ENCODE results near the gene LEPR.

Gene LEPR

DNA sequence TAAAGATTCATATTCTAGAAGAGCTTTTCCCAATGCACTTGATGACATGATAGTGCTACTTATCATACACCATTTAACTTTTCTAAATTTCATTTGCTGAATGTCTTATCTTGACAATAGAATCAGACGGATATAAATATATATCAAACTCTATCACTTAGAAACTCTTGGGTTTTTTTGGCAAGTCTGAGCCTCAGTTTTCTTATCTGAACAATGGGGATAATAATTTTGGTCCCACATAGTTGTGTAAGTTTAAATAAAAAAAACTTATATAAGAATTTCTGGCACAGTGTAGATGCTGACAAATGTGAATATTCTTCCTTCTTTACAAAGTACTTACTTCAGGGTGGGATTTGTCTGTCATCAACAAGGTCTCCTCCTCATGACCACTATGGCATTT lies 21.5 kb upstream of the LEPR start:
- no peak for TF ChIP-seq CTCF (conservative IDR thresholded peaks at IDR 0.05; ENCODE audit: low read depth, low read length)
- DNase-seq (ENCODE audit: low read depth): no peak
- H3K4me3 ChIP-seq (ENCODE audit: low read length): no peak overlapping the region

DNA sequence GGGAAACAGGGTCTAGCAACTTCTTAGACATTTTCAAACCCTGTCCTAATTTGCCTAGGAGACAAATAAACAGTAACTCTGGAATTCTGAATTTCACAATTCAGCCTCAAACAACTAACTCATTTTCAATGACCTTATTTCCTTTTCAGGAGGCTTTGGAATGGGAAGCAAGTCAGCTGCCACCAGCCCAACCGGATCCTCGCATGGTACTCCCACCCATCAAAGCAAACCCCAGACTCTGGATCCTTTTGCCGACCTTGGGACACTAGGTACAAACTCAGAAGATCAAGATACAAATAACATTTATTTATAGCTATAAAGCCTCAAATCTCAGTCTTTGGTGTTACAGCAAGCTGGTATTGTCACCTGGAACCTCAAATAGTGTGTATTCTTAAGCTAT lies 18.9 kb upstream of the LEPR start:
- TF ChIP-seq CTCF (conservative IDR thresholded peaks at IDR 0.05; ENCODE audit: low read depth, low read length): no peak
- DNase-seq (ENCODE audit: low read depth): no peak
- H3K4me3 ChIP-seq (ENCODE audit: low read length): no peak overlapping the region

GRCh38 chr1:65404941-65405340 lies 15.5 kb upstream of the LEPR start:
- DNase-seq (ENCODE audit: low read depth): no peak
- H3K4me3 ChIP-seq (ENCODE audit: low read length): no peak overlapping the region
- no peak for TF ChIP-seq CTCF (conservative IDR thresholded peaks at IDR 0.05; ENCODE audit: low read depth, low read length)

DNA sequence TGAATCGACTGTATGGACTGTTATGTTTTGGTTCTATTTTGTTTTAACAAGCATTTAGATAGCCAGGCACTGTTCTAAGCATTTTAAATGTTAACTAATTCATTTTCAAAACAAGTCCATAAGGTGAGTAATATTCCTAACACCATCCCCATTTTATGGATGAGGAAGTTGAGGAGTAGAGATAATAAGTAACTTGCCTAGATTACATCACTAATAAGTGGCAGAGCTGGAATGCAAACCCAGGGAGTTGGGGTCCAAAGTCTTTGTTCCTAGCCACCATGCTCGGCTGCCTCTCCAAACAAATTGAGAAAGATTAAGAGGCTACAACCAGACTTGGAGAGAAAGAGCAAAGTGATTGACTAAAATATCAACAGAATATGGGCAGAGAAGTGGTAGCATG lies 12.6 kb upstream of the LEPR start:
- no peak for TF ChIP-seq CTCF (conservative IDR thresholded peaks at IDR 0.05; ENCODE audit: low read depth, low read length)
- no peak for DNase-seq (ENCODE audit: low read depth)
- no peak overlapping the region for H3K4me3 ChIP-seq (ENCODE audit: low read length)

- H3K4me3 ChIP-seq (ENCODE audit: low read length): no peak overlapping the region
- DNase-seq (ENCODE audit: low read depth): no peak
- TF ChIP-seq CTCF (conservative IDR thresholded peaks at IDR 0.05; ENCODE audit: low read depth, low read length): no peak
These were observed 11.2 kb upstream of the LEPR start for GRCh38 chr1:65409314-65409713.

- DNase-seq (ENCODE audit: low read depth): no peak
- H3K4me3 ChIP-seq (ENCODE audit: low read length): no peak overlapping the region
- no peak for TF ChIP-seq CTCF (conservative IDR thresholded peaks at IDR 0.05; ENCODE audit: low read depth, low read length)
These were observed 10.6 kb upstream of the LEPR start for GRCh38 chr1:65409816-65410326.

GRCh38 chr1:65412256-65412983 lies 8.0 kb upstream of the LEPR start:
- no peak overlapping the region for H3K4me3 ChIP-seq (ENCODE audit: low read length)
- DNase-seq (ENCODE audit: low read depth): no peak
- no peak for TF ChIP-seq CTCF (conservative IDR thresholded peaks at IDR 0.05; ENCODE audit: low read depth, low read length)
